NCI-H1105 (cell line): Measurements from ENCODE around the gene NINJ2.

Source experiments
- DNase-seq: peaks from one replicate; lab custom pipeline; 2025; lab: John Stamatoyannopoulos, UW

NINJ2 gene

DNA sequence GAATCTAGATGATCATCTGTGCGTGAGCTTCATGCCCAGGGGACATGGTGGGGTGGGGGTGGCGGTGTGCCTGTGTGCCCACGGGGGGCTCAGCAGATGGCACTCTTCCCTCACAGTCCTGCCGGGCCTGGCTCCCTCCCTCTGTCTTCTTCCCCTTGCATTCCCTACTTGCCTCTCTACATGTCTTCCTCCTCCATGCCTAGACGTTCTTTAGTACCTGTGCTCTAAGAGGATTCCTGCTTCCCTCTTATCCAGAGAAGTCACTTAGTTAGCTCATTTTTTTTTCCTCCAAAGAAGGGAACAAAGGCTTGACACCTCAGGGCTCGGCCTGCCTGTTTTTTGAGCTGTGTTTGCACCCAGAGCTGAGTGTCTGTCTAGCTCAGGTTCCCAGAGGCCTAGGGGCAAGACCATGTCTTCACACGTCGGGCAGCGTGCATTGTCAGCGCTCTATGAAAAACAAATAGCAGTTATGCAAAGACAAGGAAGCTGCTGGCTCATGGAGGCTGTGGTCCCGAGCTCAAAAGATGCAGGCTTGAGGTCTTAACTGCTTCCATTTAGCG is 48.8 kb downstream of the NINJ2 start:
- DNase-seq = no peak

DNA sequence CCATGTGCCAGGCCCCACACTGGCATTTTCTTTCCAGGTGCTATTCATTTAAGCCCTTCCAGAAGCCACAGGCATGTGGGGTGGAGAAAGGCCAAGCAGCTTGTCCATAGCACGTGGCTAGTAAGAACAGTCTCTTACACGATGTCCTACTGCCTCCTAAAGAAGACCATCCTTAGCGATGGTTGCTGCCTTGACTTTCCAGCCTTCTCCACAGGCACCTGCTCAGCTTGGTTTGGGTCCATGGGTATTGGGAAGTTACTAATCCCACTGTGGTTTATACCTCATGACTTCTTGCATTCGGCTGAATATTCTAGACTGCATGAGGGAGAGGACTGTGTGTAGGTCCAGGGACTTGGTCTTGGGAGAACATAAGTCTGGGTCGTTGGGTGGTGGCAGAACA is 49.2 kb downstream of the NINJ2 start:
- DNase-seq = no peak

DNA sequence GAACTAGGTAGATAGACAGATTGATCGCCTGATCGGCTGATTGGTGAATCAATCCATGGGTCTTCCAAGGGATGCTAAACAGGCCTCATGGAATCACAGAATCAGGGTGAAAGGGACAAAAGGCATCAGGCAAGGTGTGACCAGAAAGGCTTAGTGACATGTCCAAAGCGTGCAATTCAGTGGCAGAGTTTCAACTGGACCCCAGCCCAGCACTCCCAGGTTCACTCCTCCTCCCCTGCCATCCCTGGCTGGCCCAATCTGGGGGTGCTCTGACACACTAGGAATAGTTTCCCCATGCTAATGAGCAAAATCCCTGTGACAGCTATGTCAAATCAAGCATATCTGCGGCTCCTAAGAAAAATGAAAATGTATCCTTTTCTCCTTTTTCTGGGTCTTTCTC is 50.4 kb downstream of the NINJ2 start:
- DNase-seq = no peak

DNA sequence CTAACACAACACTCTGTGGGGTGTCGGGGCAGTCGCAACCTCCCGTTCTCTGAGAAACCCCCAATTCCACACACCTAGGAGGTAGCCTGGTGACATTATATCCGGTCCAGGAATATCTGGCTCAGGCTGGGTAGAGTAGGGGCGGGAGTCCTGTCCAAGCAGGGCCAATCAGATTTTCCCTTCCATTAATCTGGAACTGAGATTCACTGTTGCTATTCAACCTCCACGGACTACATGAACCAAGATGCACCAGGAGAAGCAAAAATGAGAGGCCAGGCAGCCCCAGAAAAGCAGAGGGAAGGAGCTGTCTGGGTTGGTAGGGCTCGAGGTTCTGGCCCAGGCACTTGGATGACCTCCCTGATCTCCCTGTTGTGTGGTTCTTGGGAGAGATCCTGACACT is 51.0 kb downstream of the NINJ2 start:
- no peak for DNase-seq

DNA sequence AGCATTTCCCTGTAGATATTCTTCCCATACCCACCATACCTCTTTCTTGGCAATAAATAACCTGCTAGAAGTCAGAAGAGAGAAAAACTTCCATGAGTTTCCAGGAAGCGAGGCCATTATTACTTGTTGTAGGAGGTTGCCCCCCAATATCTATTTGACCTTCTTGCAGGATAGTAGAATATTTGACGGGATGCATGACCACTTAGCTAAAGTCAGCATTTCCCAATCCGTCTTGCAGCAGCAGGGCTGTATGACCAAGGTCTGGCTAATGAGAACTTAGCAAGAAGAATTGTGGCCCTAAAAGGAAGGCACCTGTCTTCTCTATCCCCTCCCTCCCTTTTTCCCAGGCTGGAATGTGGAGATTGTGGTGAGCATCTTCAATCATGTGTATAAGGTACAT is 51.5 kb downstream of the NINJ2 start:
- DNase-seq = no peak

DNA sequence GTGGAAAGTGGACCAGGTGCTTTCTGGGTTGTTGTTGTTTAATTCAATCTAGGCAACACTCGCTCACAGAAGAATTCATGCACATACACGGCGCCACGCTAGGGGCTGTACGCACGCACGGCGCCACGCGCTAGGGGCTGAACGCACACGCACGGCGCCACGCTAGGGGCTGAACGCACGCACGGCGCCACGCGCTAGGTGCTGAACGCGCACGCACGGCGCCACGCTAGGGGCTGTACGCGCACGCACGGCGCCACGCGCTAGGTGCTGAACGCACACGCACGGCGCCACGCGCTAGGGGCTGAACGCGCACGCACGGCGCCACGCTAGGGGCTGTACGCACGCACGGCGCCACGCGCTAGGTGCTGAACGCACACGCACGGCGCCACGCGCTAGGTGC is 54.3 kb downstream of the NINJ2 start:
- DNase-seq = no peak

DNA sequence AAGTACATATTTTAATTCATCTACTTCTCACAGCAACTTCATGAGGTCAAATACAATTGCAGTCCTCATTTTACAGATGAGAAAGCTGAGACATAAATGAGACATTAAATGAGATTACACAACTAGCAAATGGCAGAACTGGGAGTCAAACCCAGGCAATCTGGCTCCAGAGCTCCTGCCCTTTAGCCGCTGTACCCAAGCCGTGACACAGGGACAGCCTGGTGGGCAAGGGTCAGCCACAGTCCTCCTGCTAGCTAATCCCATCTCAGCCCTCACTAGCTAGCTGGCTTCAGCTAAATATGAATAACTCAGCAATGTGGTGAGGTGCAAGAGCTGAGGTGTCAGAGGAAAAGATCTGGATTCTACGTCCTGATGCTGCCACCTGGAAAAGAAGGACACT is 54.8 kb downstream of the NINJ2 start:
- no peak for DNase-seq

DNA sequence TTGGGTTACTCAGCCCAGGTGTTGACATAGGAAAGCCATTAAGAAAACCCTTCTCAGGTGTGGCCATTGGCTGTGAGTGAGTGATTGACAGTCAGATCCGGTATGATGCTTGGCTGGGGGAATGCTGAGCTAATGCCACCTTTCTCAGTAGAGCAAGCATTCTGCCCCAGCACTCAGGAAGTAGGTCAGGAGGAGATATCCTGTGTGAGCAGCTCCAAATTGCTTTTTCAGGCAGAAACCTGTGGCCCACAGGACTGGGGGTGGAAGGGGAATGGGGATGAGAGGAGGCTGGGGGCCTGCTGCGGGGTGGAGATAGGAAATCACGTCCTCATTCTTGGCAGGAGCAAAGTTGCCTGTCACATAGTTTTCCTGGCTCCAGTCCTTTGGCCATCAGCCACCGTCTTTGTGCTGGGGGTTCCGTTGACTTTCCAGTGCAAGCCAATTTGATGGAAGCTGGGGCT is 55.7 kb downstream of the NINJ2 start:
- no peak for DNase-seq

DNA sequence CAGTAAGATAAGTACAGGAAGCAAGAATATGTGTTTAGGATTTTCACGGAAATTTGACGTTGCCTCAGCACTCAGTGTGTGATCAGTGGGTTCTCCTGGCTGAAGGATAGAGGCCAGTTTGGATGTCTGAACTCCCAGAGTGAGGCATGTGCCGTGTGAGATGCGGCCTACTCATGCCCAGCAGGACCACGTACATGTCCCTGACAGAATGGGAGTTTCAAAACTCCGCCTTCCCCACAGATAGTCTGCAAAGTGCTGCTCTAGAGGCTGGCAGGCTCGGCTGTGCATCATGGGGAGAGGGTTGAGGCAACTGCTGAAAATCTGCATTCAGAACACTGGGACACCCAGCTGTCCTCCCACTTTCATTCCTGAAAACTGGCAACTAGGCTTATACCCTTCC is 58.3 kb downstream of the NINJ2 start:
- DNase-seq = no peak

DNA sequence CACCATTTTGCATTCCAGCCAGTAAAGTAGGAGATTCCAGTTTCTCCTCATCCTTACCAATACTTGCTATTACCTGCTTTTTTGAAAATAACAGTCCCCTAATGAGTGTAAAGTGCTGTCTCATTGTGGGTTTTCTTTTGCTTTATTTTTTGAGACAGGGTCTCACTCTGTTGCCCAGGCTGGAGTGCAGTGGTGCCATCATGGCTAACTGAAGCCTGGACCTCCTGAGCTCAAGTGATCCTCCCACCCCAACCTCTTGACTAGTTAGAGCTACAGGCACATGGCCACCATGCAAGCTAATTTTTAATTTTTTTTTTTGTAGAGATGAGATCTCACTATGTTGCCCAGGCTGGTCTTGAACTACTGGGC is 60.6 kb downstream of the NINJ2 start:
- DNase-seq = no peak

DNA sequence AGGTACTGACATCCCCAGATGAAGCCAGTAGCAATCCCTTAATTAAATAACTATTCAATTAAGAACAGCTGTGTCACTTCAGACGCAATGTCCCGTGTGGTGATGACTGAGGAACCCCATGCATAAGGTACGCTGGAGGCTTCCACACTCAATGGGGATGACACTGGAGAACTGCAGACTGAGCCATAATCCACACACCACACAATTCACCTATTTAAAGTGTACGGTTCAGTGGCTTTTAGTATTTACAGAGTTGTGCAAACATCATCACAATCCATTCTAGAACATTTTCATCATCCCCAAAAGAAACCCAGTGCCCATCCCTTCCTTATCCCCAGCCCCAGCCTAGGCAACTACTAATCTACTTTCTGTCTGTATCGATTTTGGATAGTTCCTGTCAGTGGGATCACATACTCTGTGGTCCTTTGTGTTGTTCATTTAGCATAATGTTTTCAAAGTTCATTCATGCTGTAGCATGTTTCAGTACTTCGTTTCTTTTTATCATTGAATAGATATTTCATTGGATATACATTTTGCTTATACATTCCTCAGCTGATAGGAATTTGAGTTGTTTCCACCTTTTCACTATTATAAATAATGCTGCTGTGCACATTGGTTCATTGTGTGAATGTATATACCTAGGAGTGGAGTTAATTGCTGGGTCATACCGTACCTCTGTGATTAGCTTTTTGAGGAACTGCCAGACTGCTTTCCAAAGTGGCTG is 61.1 kb downstream of the NINJ2 start:
- no peak for DNase-seq

DNA sequence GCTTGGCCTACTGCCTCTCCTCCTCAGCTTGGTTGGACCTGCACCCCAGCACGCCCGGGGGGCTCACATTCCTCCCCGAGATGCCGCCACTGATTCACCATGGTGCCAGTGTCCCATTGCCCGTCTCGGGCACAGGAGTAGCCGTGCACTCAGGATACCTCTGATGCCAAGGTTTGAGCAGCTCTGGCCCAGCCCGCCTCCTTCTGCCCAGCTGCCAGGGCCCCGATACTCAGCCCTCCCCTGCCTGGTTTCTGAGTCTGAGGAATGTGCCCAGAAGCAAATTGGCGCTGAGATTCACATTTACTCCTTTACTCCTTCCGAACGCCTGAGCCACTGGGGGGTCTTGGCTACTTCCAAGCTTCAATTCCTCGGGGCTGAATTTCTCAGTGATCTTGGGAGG is 63.5 kb downstream of the NINJ2 start:
- no peak for DNase-seq

DNA sequence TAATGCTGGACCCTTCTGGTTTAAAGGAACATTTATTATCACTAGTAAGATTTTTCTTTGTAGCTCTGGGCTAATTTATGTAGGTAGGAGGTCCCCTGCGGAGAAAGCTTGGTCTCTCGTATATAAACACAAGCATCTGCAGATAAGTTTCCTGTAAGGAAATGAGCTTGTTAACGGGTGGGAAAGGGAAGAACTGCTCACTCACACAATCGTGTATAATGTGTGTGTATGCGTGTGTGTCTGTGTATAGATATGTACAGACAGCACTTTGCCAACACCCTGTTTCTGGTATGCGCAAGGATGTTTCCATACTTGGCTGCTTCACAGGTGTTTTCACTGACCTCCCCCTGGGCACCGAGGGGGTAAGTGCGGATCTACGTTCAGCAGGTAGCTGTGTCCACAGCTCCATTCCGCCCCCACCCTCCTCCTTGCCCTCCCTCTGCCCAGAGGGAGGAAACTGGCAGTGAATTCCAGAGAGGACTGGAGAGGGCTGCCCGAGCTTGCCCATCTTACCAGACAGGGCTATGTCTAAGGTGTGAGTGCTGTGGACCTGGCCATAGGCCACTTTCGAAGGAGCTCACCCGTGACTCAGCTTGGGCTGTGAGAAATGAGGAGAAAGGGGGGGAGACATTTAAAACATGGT is 65.2 kb downstream of the NINJ2 start:
- DNase-seq = no peak

DNA sequence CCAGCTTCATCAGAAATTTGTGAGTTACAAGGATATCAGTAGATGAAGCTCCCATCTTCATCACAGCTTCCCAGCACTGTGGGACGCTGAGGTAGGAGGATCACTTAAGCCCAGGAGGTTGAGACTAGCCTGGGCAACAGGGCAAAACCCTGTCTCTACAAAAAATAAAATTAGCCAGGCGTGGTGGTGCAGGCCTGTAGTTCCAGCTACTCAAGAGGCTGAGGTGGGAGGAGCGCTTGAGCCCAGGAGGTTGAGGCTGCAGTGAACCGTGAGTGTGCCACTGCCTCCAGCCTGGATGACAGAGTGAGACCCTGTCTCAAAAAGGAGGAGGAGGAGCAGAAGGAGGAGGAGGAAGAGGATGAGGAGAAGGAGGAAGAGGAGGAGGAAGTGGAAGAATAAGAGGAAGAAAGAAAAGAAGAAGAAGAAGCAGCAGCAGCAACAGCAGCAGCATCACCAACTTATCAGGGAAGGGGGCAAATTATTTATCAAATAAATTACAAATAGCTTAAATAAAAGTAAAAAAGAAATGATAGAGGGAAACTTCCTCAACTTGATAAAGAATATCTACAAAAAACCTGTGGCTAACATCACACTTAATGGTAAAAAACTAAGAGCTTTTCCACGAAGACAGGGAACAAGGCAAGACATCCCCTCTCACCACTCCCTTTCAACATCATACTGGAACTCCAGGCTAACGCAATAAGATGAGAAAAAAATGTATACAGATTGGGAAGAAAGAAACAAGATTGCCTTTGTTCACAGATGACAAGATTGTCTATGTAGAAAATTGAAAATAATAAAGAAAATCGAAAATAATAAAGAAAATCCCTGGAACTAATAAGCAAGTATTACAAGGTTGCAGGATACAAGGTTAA is 69.6 kb downstream of the NINJ2 start:
- DNase-seq = no peak

DNA sequence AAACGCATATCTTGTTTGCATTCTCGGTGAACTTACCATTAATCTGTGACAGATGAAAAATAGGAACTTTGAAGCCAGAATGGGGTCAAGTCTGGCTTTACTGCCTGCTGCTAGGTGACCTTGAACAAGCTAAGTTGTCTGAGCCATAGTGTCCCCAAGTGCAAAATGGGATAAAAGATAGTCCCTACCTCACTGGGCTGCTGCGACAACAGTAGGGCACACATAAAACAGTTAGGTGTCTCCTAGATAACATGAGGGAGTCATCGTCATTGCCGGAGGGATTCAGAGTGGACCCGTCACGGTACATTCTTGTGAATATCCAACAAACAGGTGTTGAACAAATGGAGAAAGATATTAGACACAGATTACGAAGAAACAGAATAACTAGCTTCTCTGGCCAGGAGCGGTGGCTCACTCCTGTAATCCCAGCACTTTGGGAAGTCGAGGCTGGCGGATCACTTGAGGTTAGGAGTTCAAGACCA is 71.2 kb downstream of the NINJ2 start:
- no peak for DNase-seq

DNA sequence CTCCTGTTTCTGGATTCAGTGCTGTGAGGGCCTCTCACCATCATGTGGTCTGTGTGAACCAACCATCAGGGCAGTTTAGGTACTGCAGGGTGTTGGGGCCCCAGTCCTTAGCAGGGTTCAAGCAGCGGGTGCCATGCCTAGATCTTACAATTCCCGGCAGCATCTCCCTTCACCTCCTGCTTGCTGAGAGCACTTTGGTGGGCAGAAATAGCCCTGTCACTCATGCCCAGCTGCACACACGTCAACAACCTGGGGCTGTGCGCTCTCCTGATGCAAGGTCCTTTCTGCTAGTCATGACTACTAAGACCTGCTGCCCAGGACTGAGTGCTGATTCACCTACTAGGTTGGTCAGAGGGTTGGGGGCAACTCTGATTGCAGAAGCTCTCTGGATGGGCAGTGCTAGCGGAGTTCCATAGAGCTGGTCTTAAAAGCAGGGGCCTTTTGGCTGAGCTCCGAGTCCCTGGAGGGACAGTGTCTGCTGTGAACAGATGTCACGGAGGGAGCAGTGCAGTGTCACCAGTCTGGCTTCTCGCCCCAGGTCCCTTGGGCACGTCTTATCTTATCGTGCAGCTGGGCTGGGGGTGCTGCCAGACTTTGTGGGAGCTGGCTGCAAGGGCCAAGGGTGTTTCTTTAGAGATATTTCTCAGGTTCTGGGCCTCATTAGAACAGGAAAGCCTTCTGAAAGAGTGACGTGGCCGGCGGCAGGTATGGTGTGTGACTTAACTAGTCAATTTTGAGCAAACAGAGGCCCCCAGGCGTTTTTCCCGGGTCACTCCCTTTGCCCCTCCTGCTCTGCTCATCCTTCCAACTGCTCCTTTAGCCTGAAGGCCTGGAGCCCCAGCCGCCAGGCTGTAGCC is 71.8 kb downstream of the NINJ2 start:
- no peak for DNase-seq

DNA sequence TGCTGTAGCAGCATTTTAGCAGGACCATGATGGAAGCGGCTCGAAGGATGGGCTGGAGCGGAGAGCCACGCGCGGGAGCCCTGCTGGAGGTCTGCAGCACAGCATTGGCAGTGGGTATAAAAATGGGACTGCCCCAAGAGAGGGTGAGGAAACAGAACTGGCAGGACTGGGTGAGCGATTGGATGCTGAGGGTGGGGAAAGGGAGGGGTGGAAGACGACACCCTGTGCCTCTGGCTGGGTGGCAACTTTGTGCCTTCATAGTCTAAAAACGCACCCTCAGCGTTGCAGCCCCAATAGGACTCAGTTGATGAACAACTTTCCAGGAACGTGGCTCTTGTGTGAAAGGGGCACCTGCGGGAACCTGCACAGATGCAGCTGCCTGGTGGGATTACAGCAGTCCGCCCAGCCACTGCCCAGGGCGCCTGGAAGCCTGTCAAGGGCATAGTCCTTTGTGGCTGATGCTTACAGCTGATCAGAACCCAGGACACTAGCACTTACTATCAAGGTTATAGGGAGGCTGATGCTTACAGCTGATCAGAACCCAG is 73.0 kb downstream of the NINJ2 start:
- no peak for DNase-seq

DNA sequence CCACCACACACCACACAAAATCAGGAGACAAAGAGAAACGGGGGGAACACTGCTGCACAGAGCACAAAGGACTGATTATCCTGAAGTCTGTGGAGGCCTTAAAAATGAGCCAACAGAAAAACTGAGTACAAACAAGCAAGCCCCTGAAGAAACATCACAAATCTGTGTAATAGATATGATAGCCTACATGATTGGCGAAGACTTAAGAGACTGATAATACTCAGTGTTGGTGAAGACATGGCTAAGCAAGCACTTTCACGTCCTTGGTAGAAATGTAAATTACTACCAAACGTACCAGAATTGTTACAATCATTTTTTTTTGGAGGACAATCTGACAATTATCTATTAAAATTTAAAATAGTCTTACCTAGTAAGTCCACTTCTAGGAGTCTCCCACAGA is 74.6 kb downstream of the NINJ2 start:
- DNase-seq = no peak

DNA sequence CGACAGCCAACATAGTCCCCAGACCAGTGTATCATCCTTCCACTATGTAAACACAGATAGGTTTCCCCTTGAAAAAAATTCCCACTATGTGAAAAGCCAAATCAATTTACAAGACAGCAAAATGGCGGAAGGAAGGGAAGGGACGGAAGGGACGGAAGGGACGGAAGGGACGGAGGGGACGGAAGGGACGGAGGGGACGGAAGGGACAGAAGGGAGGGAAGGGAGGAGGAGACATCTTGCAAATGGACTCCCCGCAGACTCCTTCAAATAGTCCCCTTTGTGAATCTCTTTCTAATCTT is 75.3 kb downstream of the NINJ2 start:
- no peak for DNase-seq

DNA sequence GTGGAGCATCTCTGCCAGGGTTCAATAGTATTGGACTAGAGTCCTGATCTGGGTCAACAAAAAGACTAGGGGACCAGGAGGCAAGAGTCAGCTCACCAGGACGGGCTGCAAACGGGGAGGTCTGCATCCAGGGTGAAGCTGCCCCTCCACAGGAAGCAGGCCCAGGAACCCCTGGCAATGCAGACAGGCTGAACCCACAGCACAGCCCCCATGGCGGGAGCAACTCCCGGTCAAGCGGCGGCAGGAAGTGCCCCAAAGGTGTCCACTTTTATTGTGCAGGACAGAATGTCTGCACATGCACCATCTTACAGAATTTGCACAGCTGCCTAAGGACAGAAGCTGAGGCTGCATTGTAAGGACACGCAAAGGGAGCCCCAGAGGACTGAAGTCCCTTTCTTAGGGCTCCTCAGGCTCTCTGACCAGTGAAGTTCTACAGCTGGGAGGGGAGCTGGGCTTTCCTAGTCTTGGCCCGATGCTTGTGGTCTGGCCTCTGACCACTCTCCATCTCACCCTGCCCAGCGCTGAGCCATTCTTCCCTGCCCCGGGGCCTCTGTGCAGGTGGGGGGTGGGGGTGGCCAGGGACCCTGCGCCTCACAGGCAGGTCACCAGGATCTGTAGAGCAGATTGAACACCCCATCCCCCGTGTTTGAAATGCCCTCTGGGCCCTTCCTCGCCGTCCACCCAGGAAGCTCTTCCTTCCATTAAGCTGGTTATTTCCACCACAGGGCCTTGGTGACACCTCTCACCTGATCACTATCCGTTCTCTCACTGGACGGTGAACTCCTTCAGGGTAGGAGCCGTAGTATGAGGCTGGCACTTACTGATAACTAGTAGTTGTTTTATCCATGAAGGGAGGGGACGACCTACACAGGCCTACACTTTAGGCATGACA is 75.9 kb downstream of the NINJ2 start:
- DNase-seq = no peak
